ENCODE measurements around the gene CDK17.

- TF ChIP-seq CTCF (conservative IDR thresholded peaks at IDR 0.05 in 1 of 2, IDR thresholded peaks at IDR 0.05 in 1 of 2; ENCODE audit: low read depth in 1 of 2, low read length in 2 of 2), result no peak
- no peak for TF ChIP-seq EZH2 (IDR thresholded peaks at IDR 0.05; ENCODE audit: low read length, missing control alignments)
These were observed 49.3 kb downstream of the CDK17 start for GRCh38 chr12:96350982-96351381.

Measured in fibroblast of lung (primary cell).